Activated naive CD4-positive, alpha-beta T cell (primary cell): Measurements from ENCODE around the gene BZW2.
"Not testable (repeated sequence)": the region's sequence is repeated elsewhere in the genome, so short reads cannot be mapped to it uniquely, and the experiment has no call there.

Experiments used
- DNase-seq, 4 experiments: peaks; one replicate each; lab custom pipeline; 2025; lab: John Stamatoyannopoulos, UW

The BZW2 gene

DNA sequence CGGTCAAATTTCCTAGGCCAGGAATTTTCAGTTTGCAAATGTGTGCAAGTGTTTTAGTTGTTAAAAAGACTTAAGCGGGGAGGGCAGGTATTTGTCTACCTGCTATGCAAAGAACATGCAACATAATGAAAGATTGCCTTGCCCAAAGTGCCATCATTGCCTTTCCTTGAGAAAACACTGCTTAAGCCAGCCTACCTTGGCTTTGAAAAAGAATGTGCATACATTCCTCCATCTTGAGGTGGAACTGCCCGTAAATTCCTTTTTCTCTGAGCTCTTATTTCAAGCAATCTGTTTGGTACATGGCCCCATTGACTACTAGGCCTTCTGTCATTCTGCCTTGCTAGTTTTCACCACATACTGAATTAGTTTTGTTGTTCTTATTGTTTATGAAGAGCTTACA, 29.3 kb downstream of the BZW2 start:
- DNase-seq: no peak

- no peak for DNase-seq
Measured at GRCh38 chr7:16677978-16678494, 32.1 kb downstream of the BZW2 start.

- DNase-seq: not testable (repeated sequence)
Measured at GRCh38 chr7:16678645-16679566, 32.9 kb downstream of the BZW2 start.

DNA sequence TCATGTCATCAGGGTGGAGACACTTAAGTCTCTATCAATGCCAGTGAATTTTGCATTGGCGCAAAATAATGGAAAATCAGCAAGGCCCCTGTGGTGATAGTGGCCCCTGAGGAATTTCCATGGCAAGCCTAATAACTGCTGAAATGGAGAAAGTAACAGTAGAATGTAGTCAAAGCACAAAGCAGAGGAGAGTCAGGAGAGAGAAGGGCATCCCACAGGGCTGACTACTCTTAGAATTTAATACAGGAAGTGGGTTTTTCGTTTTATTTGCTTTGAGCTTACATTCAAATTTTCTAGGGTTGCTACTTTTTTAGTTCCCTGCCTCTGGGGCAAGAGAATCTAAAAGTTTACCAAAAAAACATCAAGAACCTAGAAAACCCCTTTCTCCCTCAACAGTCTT, 39.0 kb downstream of the BZW2 start:
- DNase-seq: no peak

- DNase-seq: no peak
Measured at GRCh38 chr7:16685535-16685934, 39.6 kb downstream of the BZW2 start.

GRCh38 chr7:16688249-16688648, 42.3 kb downstream of the BZW2 start:
- DNase-seq: no peak

DNA sequence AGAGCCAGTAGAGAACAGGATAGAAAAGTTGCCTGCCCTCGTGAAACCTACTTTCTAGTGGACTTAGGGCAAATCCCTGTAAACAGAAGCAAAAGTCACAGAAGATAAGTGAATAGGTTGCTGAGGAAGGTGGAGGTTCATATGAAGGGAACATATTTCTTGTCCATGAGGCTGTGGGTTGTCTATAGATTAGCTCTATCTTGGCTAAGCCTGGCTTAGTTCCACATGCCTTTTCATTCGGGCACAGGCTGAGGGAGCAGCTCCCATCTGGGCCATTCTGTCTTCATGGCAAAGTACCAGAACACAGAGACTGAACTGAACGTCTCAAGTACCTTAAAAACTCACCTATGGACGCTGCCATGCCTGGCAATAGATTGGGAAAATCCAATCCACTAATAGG, 45.3 kb downstream of the BZW2 start:
- no peak for DNase-seq

DNA sequence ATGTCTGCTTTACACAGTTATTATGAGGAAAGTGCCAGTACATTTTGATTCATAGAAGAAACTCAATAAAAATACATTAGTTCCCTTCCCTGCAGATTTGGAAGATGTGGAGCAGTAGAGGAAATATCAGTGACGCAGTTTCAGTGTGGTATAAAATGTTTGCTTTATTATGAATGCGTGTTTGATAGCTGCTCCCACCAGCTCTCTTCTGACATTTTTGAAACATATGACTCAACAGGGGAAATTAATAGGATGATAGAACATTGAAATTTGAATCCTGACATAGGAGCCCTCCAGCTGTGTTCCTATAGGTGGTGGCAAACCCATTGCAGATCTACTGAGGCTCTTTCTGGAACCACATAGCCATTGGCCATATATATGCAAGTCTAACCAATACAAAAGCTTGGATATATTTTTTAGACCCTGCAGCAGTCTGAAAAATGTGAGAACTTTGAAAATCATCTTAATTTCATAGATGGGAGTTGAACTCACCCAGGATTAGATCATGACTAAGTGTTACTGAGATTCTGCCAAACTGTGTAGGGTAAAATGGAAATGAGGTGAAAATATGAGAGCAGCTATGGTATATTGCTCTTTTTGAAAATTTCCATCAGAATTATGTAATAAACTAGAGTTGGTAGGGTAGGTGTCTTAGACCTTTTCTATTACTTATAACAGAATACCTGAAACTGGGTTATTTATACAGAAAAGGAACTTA, 47.8 kb downstream of the BZW2 start:
- DNase-seq: no peak

GRCh38 chr7:16694806-16695205, 48.8 kb downstream of the BZW2 start:
- DNase-seq: no peak

GRCh38 chr7:16695621-16696237, 49.7 kb downstream of the BZW2 start:
- DNase-seq: no peak

DNA sequence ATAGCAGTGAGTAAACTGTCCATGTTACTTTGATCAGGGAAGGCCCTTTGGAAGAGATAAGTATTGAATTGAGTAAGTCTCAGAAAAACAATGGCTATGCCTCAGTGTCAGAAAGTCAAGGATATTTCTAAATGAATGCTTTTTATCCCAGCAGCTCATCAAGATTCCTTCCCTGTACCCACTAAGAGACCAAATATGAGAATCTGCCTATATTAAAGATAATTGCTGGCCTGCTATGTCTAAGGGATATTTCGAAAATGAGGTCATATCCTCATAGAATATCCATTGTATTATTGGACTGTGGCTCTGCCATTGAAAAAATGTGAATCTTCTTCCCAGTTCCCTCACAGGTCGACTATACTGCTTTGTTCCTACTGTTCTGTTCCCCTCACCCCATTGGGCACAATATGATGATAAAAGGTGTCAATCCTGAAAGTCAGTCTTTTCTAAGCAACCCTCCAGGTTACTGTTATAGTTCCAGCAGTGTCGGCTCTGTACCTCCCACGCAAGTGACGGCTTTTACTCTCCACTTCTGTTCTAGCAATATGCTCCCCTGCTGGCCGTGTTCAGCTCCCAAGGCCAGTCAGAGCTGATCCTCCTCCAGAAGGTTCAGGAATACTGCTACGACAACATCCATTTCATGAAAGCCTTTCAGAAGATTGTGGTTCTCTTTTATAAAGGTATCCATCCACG, 51.7 kb downstream of the BZW2 start:
- no peak for DNase-seq

DNA sequence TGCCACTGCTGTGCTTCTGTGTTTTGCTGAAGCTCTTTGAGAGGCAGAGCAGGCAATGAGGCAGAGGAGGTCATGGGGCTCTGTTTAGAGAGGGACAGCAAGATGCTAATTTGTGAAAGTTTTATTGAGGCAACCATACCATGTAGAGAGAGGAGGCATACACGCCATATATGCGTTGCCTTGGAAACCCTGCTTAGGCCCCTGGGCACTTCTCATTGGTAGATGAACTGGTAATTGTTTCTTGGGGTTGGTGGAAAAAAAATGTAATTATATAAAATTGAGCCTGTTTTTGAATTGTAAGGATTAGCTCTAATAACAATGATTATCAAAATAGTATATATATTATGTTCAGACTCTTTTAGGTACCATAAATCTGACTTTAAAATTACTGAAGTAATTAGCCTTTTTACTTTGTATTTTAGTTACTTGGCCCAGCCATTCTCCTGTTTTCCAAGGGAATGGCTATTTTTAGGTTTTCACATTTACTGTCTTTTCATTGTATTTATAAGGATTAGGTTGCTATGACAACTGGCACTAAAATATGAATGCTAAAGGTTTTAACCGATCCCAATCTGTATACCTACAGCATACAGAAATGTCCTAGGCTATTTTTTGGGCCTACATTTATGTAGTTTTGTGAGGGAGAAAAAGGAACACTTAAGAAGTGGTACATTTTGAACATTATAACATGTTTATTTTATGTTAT, 52.4 kb downstream of the BZW2 start:
- no peak for DNase-seq

GRCh38 chr7:16702441-16702840, 56.5 kb downstream of the BZW2 start:
- DNase-seq: no peak

GRCh38 chr7:16708511-16708910, 62.5 kb downstream of the BZW2 start:
- DNase-seq: no peak

GRCh38 chr7:16708980-16709379, 63.0 kb downstream of the BZW2 start:
- DNase-seq: no peak

DNA sequence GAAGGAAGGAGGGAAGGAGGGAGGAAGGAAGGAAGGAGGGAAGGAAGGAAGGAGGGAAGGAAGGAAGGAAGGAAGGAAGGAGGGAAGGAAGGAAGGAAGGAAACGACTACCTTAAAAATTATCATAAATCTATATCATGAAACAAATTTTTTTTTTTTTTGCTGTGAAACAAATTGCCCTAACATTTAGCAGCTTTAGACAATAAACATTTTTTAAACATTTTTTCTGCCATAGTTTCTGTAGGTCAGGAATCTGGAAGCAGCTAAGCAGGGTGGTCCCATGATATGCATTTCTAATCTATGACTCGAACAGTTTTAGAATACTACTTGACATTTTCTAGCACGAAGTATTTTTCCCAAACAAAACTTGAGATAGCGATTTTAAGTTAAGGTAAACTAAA, 64.7 kb downstream of the BZW2 start:
- no peak for DNase-seq

- DNase-seq: no peak
Measured at GRCh38 chr7:16711730-16712129, 65.7 kb downstream of the BZW2 start.

- DNase-seq: no peak
Measured at GRCh38 chr7:16712916-16713315, 66.9 kb downstream of the BZW2 start.

DNA sequence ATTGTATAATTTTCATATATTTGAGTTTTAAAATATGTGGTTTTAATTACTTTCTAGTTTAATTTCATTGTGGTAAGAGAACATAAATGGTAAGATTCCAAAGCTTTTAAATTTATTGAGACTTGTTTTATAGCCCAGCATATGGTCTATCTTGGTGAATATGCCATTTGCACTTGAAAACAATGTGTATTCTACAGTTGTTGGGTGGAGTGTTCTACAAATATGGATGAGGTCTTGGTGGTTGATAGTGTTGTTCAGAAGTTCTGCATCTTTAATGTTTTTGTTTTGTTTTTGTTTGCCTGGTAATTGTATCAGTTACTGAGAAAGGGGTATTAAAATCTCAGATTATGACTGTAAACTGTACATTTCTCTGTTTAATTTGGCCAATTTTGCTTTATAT, 69.9 kb downstream of the BZW2 start:
- DNase-seq: no peak

- DNase-seq: no peak
Measured at GRCh38 chr7:16718111-16718656, 72.2 kb downstream of the BZW2 start.

DNA sequence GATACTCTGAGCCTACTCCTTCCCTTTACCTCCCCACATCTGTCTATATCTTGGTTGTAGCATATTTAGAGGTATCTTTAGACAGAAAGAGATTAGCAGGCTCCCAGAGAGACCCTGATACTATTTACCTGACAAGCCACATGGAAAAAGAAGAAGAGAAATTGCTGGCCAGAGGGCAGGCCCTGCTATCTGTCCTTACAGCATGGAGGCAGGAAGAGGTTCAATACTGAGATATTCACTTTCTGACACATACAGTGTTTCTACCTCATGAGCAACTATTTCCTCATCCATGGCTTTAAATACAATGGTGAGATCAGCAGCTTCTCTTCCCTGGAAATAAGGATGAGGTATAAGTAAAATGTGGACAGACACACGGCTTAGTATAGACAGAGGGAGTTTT, 73.7 kb downstream of the BZW2 start:
- no peak for DNase-seq
